Measurements from ENCODE around the gene RNF19B.

DNA sequence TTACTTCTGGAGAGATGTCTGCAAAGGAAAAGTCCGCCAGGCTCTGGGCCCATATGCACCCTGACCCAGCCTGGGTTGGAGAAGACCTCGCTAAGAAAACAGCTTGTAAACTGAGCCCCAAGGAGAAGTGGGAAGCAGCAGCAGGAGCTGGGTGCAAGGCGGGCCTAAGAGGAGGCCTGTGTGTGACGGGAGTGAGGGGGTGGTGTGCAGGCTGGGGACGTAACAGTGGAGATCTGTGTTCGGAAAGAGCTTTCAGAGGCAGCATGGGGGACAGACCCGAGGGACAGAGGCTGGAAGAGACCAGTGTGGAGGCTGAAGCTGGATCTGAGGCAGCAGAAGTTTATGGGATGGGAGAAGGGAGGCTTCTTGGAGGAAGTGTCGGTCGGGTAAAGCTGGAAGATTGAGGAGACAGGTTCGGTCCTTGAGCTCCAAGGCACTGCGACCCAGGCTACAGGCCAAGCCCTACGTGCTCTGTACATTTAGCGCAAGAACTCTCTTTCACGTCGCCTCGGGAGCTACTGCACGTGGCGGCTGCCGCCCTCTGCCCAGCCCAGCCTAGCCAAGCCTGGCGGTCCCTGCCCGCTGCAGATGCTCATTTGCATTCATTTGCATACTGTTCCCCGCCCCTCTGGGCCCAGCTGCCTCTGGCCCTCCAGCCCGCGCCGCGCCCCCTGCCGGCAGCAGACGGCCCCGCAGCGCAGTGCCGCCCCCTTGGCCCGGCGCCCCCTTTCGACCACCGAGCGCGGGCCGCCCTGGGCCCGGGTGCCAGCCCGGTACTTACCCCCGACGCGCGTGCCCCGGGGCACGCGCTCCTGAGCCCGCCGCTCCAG is 72.0 kb downstream of the RNF19B start:
- TF ChIP-seq, protein P1, sequence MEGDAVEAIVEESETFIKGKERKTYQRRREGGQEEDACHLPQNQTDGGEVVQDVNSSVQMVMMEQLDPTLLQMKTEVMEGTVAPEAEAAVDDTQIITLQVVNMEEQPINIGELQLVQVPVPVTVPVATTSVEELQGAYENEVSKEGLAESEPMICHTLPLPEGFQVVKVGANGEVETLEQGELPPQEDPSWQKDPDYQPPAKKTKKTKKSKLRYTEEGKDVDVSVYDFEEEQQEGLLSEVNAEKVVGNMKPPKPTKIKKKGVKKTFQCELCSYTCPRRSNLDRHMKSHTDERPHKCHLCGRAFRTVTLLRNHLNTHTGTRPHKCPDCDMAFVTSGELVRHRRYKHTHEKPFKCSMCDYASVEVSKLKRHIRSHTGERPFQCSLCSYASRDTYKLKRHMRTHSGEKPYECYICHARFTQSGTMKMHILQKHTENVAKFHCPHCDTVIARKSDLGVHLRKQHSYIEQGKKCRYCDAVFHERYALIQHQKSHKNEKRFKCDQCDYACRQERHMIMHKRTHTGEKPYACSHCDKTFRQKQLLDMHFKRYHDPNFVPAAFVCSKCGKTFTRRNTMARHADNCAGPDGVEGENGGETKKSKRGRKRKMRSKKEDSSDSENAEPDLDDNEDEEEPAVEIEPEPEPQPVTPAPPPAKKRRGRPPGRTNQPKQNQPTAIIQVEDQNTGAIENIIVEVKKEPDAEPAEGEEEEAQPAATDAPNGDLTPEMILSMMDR (IDR thresholded peaks at IDR 0.05; ENCODE audit: low read depth, low read length): no peak
- no peak for TF ChIP-seq EZH2phosphoT487 (IDR thresholded peaks at IDR 0.05; ENCODE audit: low read depth)

All from OCI-LY3 (cell line).